Activated CD4-positive, alpha-beta T cell treated with anti-CD3 and anti-CD28 coated beads, Interleukin-2, amount 10 ng/mL, durations not matched to agents 7 days and 5 days (primary cell): Measurements from ENCODE around the gene LSM3. TPM values are rescaled to one million over a fixed set of nuclear protein-coding genes. Genes with fewer than 3 reads are reported as not detected.

ENCODE experiments used
- CTCF ChIA-PET: fragments of 350-600 bp; sonication (Branson Sonifier 250); formaldehyde crosslinking; loops from one replicate; lab custom pipeline; 2021; ENCODE audit warnings: antibody characterized with exemption; lab: Charles Lee
- POLR2A ChIA-PET: fragments of 350-600 bp; sonication (Branson Sonifier 250); formaldehyde crosslinking; loops from one replicate; lab custom pipeline; 2021; ENCODE audit warnings: antibody characterized with exemption; lab: Charles Lee
- DNase-seq: peaks from one replicate; pipeline ENCODE4 v3.0.0-alpha.2; 2020
- H3K27ac Mint-ChIP-seq: one replicate; pipeline ENCODE4 v1.8.0; 2021; ENCODE audit warnings: mild to moderate bottlenecking, moderate library complexity, mixed read lengths
- H3K27me3 Mint-ChIP-seq: one replicate; pipeline ENCODE4 v1.8.0; 2021; ENCODE audit warnings: mixed read lengths
- H3K36me3 Mint-ChIP-seq: one replicate; pipeline ENCODE4 v1.8.0; 2021; ENCODE audit warnings: low read depth, mixed read lengths
- H3K4me1 Mint-ChIP-seq: one replicate; pipeline ENCODE4 v1.8.0; 2021; ENCODE audit warnings: mixed read lengths
- H3K4me3 Mint-ChIP-seq: one replicate; pipeline ENCODE4 v1.8.0; 2021; ENCODE audit warnings: mild to moderate bottlenecking, moderate library complexity, mixed read lengths
- H3K9me3 Mint-ChIP-seq: one replicate; pipeline ENCODE4 v1.8.0; 2021; ENCODE audit warnings: mixed read lengths
- total RNA-seq, 2 experiments: library from RNA; stranded (reverse); gene quantifications; one replicate each; pipeline ENCODE4 v1.2.3, GENCODE V29; 2021

LSM3 gene
- total RNA-seq, 2 experiments from 2014 or later, result 16.1 to 18.6 TPM

GRCh38 chr3:14234251-14235002 is 55.8 kb downstream of the LSM3 start:
- ChIA-PET POLR2A (no interaction called here), CTCF (no interaction called here)
- H3K27ac Mint-ChIP-seq, result no peak overlapping the region
- H3K36me3 Mint-ChIP-seq, result peaks cover 3% of the 10 kb centered on the region
- DNase-seq, result no peak
- H3K9me3 Mint-ChIP-seq, result peaks cover 7% of the 10 kb centered on the region
- peaks cover 26% of the 10 kb centered on the region for H3K27me3 Mint-ChIP-seq
- H3K4me1 Mint-ChIP-seq, result peaks cover 5% of the 10 kb centered on the region
- no peak overlapping the region for H3K4me3 Mint-ChIP-seq

- H3K9me3 Mint-ChIP-seq, result peaks cover 7% of the 10 kb centered on the region
- H3K27ac Mint-ChIP-seq, result no peak overlapping the region
- H3K27me3 Mint-ChIP-seq, result peaks cover 28% of the 10 kb centered on the region
- peaks cover 5% of the 10 kb centered on the region for H3K4me1 Mint-ChIP-seq
- DNase-seq, result no peak
- no peak overlapping the region for H3K4me3 Mint-ChIP-seq
- peaks cover 3% of the 10 kb centered on the region for H3K36me3 Mint-ChIP-seq
- POLR2A ChIA-PET, result no interaction called here
- CTCF ChIA-PET, result no interaction called here
Measured at GRCh38 chr3:14235003-14235911, 56.6 kb downstream of the LSM3 start.

GRCh38 chr3:14235912-14236295 is 57.3 kb downstream of the LSM3 start:
- DNase-seq, result no peak
- CTCF ChIA-PET, result no interaction called here
- H3K27ac Mint-ChIP-seq, result no peak overlapping the region
- peaks cover 7% of the 10 kb centered on the region for H3K9me3 Mint-ChIP-seq
- H3K27me3 Mint-ChIP-seq, result peaks cover 25% of the 10 kb centered on the region
- POLR2A ChIA-PET, result no interaction called here
- H3K4me1 Mint-ChIP-seq, result peaks cover 5% of the 10 kb centered on the region
- peaks cover 3% of the 10 kb centered on the region for H3K36me3 Mint-ChIP-seq
- H3K4me3 Mint-ChIP-seq, result no peak overlapping the region

- Mint-ChIP-seq H3K4me3 (no peak overlapping the region), H3K9me3 (peaks cover 7% of the 10 kb centered on the region), H3K4me1 (peaks cover 5% of the 10 kb centered on the region), H3K27me3 (peaks cover 18% of the 10 kb centered on the region), H3K27ac (no peak overlapping the region), H3K36me3 (peaks cover 3% of the 10 kb centered on the region)
- POLR2A ChIA-PET, result no interaction called here
- CTCF ChIA-PET, result no interaction called here
- DNase-seq, result no peak
Measured at GRCh38 chr3:14236902-14237301, 58.3 kb downstream of the LSM3 start.

GRCh38 chr3:14237457-14237856 is 58.8 kb downstream of the LSM3 start:
- DNase-seq, result no peak
- ChIA-PET POLR2A (no interaction called here), CTCF (no interaction called here)
- Mint-ChIP-seq H3K4me3 (no peak overlapping the region), H3K36me3 (peaks cover 3% of the 10 kb centered on the region), H3K27ac (no peak overlapping the region), H3K9me3 (peaks cover 7% of the 10 kb centered on the region), H3K27me3 (peaks cover 15% of the 10 kb centered on the region), H3K4me1 (peaks cover 5% of the 10 kb centered on the region)

- no peak overlapping the region for H3K4me3 Mint-ChIP-seq
- peaks cover 7% of the 10 kb centered on the region for H3K9me3 Mint-ChIP-seq
- ChIA-PET POLR2A (interaction anchor here (0.5 kb wide), 1 partner anchor 413 kb away, joined by 3 read pairs; no protein-coding TSS in a partner anchor), CTCF (interaction anchor here (1.1 kb wide), 1 partner anchor 118 kb away, joined by 3 read pairs; no protein-coding TSS in a partner anchor)
- H3K36me3 Mint-ChIP-seq, result peaks cover 3% of the 10 kb centered on the region
- peaks cover 2% of the 10 kb centered on the region for H3K4me1 Mint-ChIP-seq
- H3K27me3 Mint-ChIP-seq, result peaks cover 12% of the 10 kb centered on the region
- no peak overlapping the region for H3K27ac Mint-ChIP-seq
- DNase-seq, result no peak
Measured at GRCh38 chr3:14238356-14238755, 59.7 kb downstream of the LSM3 start.

GRCh38 chr3:14238930-14239329 is 60.3 kb downstream of the LSM3 start:
- H3K4me1 Mint-ChIP-seq, result no peaks in the 10 kb centered on the region
- POLR2A ChIA-PET, result no interaction called here
- no peaks in the 10 kb centered on the region for H3K36me3 Mint-ChIP-seq
- H3K27me3 Mint-ChIP-seq, result peaks cover 9% of the 10 kb centered on the region
- H3K9me3 Mint-ChIP-seq, result peaks cover 4% of the 10 kb centered on the region
- H3K27ac Mint-ChIP-seq, result no peak overlapping the region
- CTCF ChIA-PET, result interaction anchor here (0.8 to 1.1 kb wide), 2 partner anchors 10 to 117 kb away, joined by 3 read pairs; no protein-coding TSS in a partner anchor
- DNase-seq, result no peak
- no peak overlapping the region for H3K4me3 Mint-ChIP-seq

GRCh38 chr3:14239940-14240339 is 61.3 kb downstream of the LSM3 start:
- H3K27me3 Mint-ChIP-seq, result peaks cover 9% of the 10 kb centered on the region
- no peak for DNase-seq
- CTCF ChIA-PET, result no interaction called here
- no peak overlapping the region for H3K27ac Mint-ChIP-seq
- no peaks in the 10 kb centered on the region for H3K36me3 Mint-ChIP-seq
- POLR2A ChIA-PET, result no interaction called here
- no peak overlapping the region for H3K4me3 Mint-ChIP-seq
- H3K9me3 Mint-ChIP-seq, result no peaks in the 10 kb centered on the region
- no peaks in the 10 kb centered on the region for H3K4me1 Mint-ChIP-seq

GRCh38 chr3:14240366-14240765 is 61.7 kb downstream of the LSM3 start:
- peaks cover 9% of the 10 kb centered on the region for H3K27me3 Mint-ChIP-seq
- H3K36me3 Mint-ChIP-seq, result no peaks in the 10 kb centered on the region
- H3K4me3 Mint-ChIP-seq, result no peak overlapping the region
- no peak overlapping the region for H3K27ac Mint-ChIP-seq
- DNase-seq, result no peak
- H3K9me3 Mint-ChIP-seq, result no peaks in the 10 kb centered on the region
- CTCF ChIA-PET, result no interaction called here
- H3K4me1 Mint-ChIP-seq, result no peaks in the 10 kb centered on the region
- POLR2A ChIA-PET, result no interaction called here

GRCh38 chr3:14241716-14242115 is 63.1 kb downstream of the LSM3 start:
- ChIA-PET CTCF (interaction anchor here (1.6 kb wide), 1 partner anchor 9 kb away, joined by 5 read pairs; no protein-coding TSS in a partner anchor), POLR2A (no interaction called here)
- DNase-seq, result no peak
- no peak overlapping the region for H3K4me3 Mint-ChIP-seq
- H3K27ac Mint-ChIP-seq, result no peak overlapping the region
- no peaks in the 10 kb centered on the region for H3K36me3 Mint-ChIP-seq
- no peaks in the 10 kb centered on the region for H3K4me1 Mint-ChIP-seq
- no peaks in the 10 kb centered on the region for H3K9me3 Mint-ChIP-seq
- peaks cover 9% of the 10 kb centered on the region for H3K27me3 Mint-ChIP-seq

- DNase-seq, result no peak
- Mint-ChIP-seq H3K27me3 (peaks cover 9% of the 10 kb centered on the region), H3K36me3 (no peaks in the 10 kb centered on the region), H3K27ac (no peak overlapping the region), H3K4me1 (no peaks in the 10 kb centered on the region), H3K4me3 (no peak overlapping the region), H3K9me3 (no peaks in the 10 kb centered on the region)
- ChIA-PET CTCF (interaction anchor here (1.1 to 1.6 kb wide), 2 partner anchors 10 to 135 kb away, joined by 3 to 5 read pairs; no protein-coding TSS in a partner anchor), POLR2A (no interaction called here)
Measured at GRCh38 chr3:14242490-14243311, 64.1 kb downstream of the LSM3 start.

- Mint-ChIP-seq H3K4me1 (no peaks in the 10 kb centered on the region), H3K36me3 (no peaks in the 10 kb centered on the region), H3K27me3 (peaks cover 9% of the 10 kb centered on the region), H3K9me3 (no peaks in the 10 kb centered on the region), H3K4me3 (no peak overlapping the region), H3K27ac (no peak overlapping the region)
- CTCF ChIA-PET, result no interaction called here
- no peak for DNase-seq
- POLR2A ChIA-PET, result no interaction called here
Measured at GRCh38 chr3:14243782-14244181, 65.2 kb downstream of the LSM3 start.
